Activated CD4-positive, alpha-beta T cell treated with anti-CD3 and anti-CD28 coated beads for 36 hours (primary cell): ENCODE data around the gene CCDC124. TPM values are rescaled to one million over a fixed set of nuclear protein-coding genes. Genes with fewer than 3 reads are reported as not detected.

ENCODE experiments used
- ATAC-seq: fragments of 200-7000 bp; cut with Tn5 transposase; one replicate; pipeline ENCODE4 v1.10.0; 2021; ENCODE audit warnings: mild to moderate bottlenecking, moderate library complexity
- CTCF ChIA-PET: fragments of 350-600 bp; sonication (Branson Sonifier 250); formaldehyde crosslinking; loops from one replicate; lab custom pipeline; 2021; ENCODE audit warnings: antibody characterized with exemption; lab: Charles Lee
- POLR2A ChIA-PET: fragments of 350-600 bp; sonication (Branson Sonifier 250); formaldehyde crosslinking; loops from one replicate; lab custom pipeline; 2021; ENCODE audit warnings: antibody characterized with exemption, inconsistent platforms; lab: Charles Lee
- DNase-seq: peaks from one replicate; pipeline ENCODE4 v3.0.0-alpha.2; 2020
- H3K27ac Mint-ChIP-seq: one replicate; pipeline ENCODE4 v1.8.0; 2021; ENCODE audit warnings: mixed read lengths
- H3K27me3 Mint-ChIP-seq: one replicate; pipeline ENCODE4 v1.8.0; 2021; ENCODE audit warnings: mixed read lengths
- H3K36me3 Mint-ChIP-seq: one replicate; pipeline ENCODE4 v1.8.0; 2021; ENCODE audit warnings: low read depth, mixed read lengths
- H3K4me1 Mint-ChIP-seq: one replicate; pipeline ENCODE4 v1.8.0; 2021; ENCODE audit warnings: mixed read lengths
- H3K4me3 Mint-ChIP-seq: one replicate; pipeline ENCODE4 v1.8.0; 2021; ENCODE audit warnings: mild to moderate bottlenecking, moderate library complexity, mixed read lengths
- H3K9me3 Mint-ChIP-seq: one replicate; pipeline ENCODE4 v1.8.0; 2021; ENCODE audit warnings: low read depth, mixed read lengths
- intact Hi-C, 2 experiments: fragments of 100-400 bp; cut with DNase I in 1 of 2; cut with micrococcal nuclease in 1 of 2; formaldehyde crosslinking; loops; one replicate each; pipeline versions ENCODE4 v1.14.2 to v1.15.1; 2022 to 2024; cut with DNase I, micrococcal nuclease
- total RNA-seq, 2 experiments: library from RNA; stranded (reverse); gene quantifications; one replicate each; pipeline ENCODE4 v1.2.3, GENCODE V29; 2021

The CCDC124 gene
- total RNA-seq, 2 experiments from 2014 or later, result 99.3 to 131 TPM

- peak overlapping the region; percentile 60 for H3K4me3 Mint-ChIP-seq
- CTCF ChIA-PET, result interaction anchor here (0.8 to 1.1 kb wide), 2 partner anchors 10 to 48 kb away, joined by 4 to 5 read pairs; no protein-coding TSS in a partner anchor
- no peaks in the 10 kb centered on the region for H3K9me3 Mint-ChIP-seq
- peaks cover 4% of the 10 kb centered on the region for H3K36me3 Mint-ChIP-seq
- intact Hi-C loops, result loop anchor here (1.0 to 5.0 kb wide), 6 partner anchors 76 to 1084 kb away; partner anchors contain the start of genes SLC5A5 (in 2 of the 2), ARMC6 (in 1 of the 2), IFI30 (in 1 of the 2) and RPL18A (in 1 of the 2)
- no peak overlapping the region for H3K27ac Mint-ChIP-seq
- peaks cover 39% of the 10 kb centered on the region for H3K27me3 Mint-ChIP-seq
- POLR2A ChIA-PET, result interaction anchor here (0.6 to 0.9 kb wide), 3 partner anchors 13 to 329 kb away, joined by 3 to 10 read pairs (median 4); no protein-coding TSS in a partner anchor
- H3K4me1 Mint-ChIP-seq, result peaks cover 52% of the 10 kb centered on the region
- peak; percentile 8 for ATAC-seq
- DNase-seq, result no peak
These were observed 15.7 kb downstream of the CCDC124 start for GRCh38 chr19:17948514-17948900.

GRCh38 chr19:17948931-17949930 is 16.4 kb downstream of the CCDC124 start:
- peaks cover 2% of the 10 kb centered on the region for H3K36me3 Mint-ChIP-seq
- DNase-seq, result peak; percentile 58
- H3K4me3 Mint-ChIP-seq, result peak overlapping the region; percentile 60
- H3K4me1 Mint-ChIP-seq, result peaks cover 52% of the 10 kb centered on the region
- POLR2A ChIA-PET, result interaction anchor here (0.6 kb wide), 2 partner anchors 92 to 328 kb away, joined by 3 to 10 read pairs; no protein-coding TSS in a partner anchor
- peak overlapping the region; percentile 53 for H3K27ac Mint-ChIP-seq
- H3K9me3 Mint-ChIP-seq, result no peaks in the 10 kb centered on the region
- peaks cover 45% of the 10 kb centered on the region for H3K27me3 Mint-ChIP-seq
- CTCF ChIA-PET, result interaction anchor here (0.6 to 1.3 kb wide), 5 partner anchors 11 to 416 kb away, joined by 3 to 5 read pairs (median 3); no protein-coding TSS in a partner anchor
- ATAC-seq, result no peak
- intact Hi-C loops, result loop anchor here (1.0 to 5.0 kb wide), 6 partner anchors 77 to 1083 kb away; partner anchors contain the start of genes SLC5A5 (in 2 of the 2), ARMC6 (in 1 of the 2), IFI30 (in 1 of the 2) and RPL18A (in 1 of the 2)

- ChIA-PET POLR2A (interaction anchor here (0.6 kb wide), 1 partner anchor 419 kb away, joined by 3 read pairs; no protein-coding TSS in a partner anchor), CTCF (interaction anchor here (0.6 to 1.3 kb wide), 3 partner anchors 45 to 415 kb away, joined by 3 read pairs; no protein-coding TSS in a partner anchor)
- DNase-seq, result no peak
- ATAC-seq, result no peak
- peaks cover 52% of the 10 kb centered on the region for H3K4me1 Mint-ChIP-seq
- intact Hi-C loops, result loop anchor here (2.0 to 5.0 kb wide), 5 partner anchors 78 to 1082 kb away; partner anchors contain the start of genes SLC5A5 (in 2 of the 2), ARMC6 (in 1 of the 2), IFI30 (in 1 of the 2) and SUGP2 (in 1 of the 2)
- no peaks in the 10 kb centered on the region for H3K36me3 Mint-ChIP-seq
- H3K27ac Mint-ChIP-seq, result no peak overlapping the region
- H3K4me3 Mint-ChIP-seq, result peak overlapping the region; percentile 52
- H3K27me3 Mint-ChIP-seq, result peaks cover 48% of the 10 kb centered on the region
- H3K9me3 Mint-ChIP-seq, result no peaks in the 10 kb centered on the region
These were observed 17.1 kb downstream of the CCDC124 start for GRCh38 chr19:17949956-17950309.

GRCh38 chr19:17950310-17951156 is 17.7 kb downstream of the CCDC124 start:
- ChIA-PET POLR2A (interaction anchor here (0.6 kb wide), 1 partner anchor 420 kb away, joined by 3 read pairs; no protein-coding TSS in a partner anchor), CTCF (interaction anchor here (0.6 to 1.3 kb wide), 4 partner anchors 44 to 415 kb away, joined by 3 to 6 read pairs (median 3); no protein-coding TSS in a partner anchor)
- ATAC-seq, result no peak
- Mint-ChIP-seq H3K27ac (peak overlapping the region; percentile 16), H3K4me1 (peaks cover 52% of the 10 kb centered on the region), H3K27me3 (peaks cover 48% of the 10 kb centered on the region), H3K36me3 (no peaks in the 10 kb centered on the region), H3K9me3 (no peaks in the 10 kb centered on the region), H3K4me3 (peak overlapping the region; percentile 52)
- DNase-seq, result peak; percentile 61
- intact Hi-C loops, result no loop called here

GRCh38 chr19:17951157-17951989 is 18.6 kb downstream of the CCDC124 start:
- DNase-seq, result no peak
- H3K36me3 Mint-ChIP-seq, result no peaks in the 10 kb centered on the region

GRCh38 chr19:17951990-17952976 is 19.5 kb downstream of the CCDC124 start:
- intact Hi-C loops, result no loop called here
- CTCF ChIA-PET, result interaction anchor here (1.4 kb wide), 1 partner anchor 93 kb away, joined by 3 read pairs; the partner anchor contains the start of gene RPL18A
- ATAC-seq, result no peak
- POLR2A ChIA-PET, result no interaction called here
- no peaks in the 10 kb centered on the region for H3K36me3 Mint-ChIP-seq
- no peak for DNase-seq
- peaks cover 38% of the 10 kb centered on the region for H3K4me1 Mint-ChIP-seq
- H3K4me3 Mint-ChIP-seq, result no peak overlapping the region
- H3K9me3 Mint-ChIP-seq, result no peaks in the 10 kb centered on the region
- H3K27ac Mint-ChIP-seq, result no peak overlapping the region
- peaks cover 50% of the 10 kb centered on the region for H3K27me3 Mint-ChIP-seq

More at GRCh38 chr19:17951157-17951989, 18.6 kb downstream of the CCDC124 start:
- intact Hi-C loops, result no loop called here
- H3K27me3 Mint-ChIP-seq, result peaks cover 48% of the 10 kb centered on the region
- peak overlapping the region; percentile 52 for H3K4me3 Mint-ChIP-seq
- ATAC-seq, result no peak
- no peak overlapping the region for H3K27ac Mint-ChIP-seq
- H3K4me1 Mint-ChIP-seq, result peaks cover 45% of the 10 kb centered on the region
- no peaks in the 10 kb centered on the region for H3K9me3 Mint-ChIP-seq
- ChIA-PET CTCF (interaction anchor here (0.6 to 1.4 kb wide), 2 partner anchors 92 to 298 kb away, joined by 3 to 6 read pairs; partner anchors contain the start of gene RPL18A), POLR2A (interaction anchor here (0.5 kb wide), 1 partner anchor 489 kb away, joined by 3 read pairs; no protein-coding TSS in a partner anchor)

- Mint-ChIP-seq H3K27ac (no peak overlapping the region), H3K36me3 (no peaks in the 10 kb centered on the region), H3K27me3 (peaks cover 56% of the 10 kb centered on the region), H3K9me3 (no peaks in the 10 kb centered on the region), H3K4me3 (no peak overlapping the region), H3K4me1 (peaks cover 35% of the 10 kb centered on the region)
- no peak for DNase-seq
- no peak for ATAC-seq
- intact Hi-C loops, result no loop called here
- CTCF ChIA-PET, result interaction anchor here (0.5 to 3.9 kb wide), 5 partner anchors 8 to 185 kb away, joined by 4 to 10 read pairs (median 4); partner anchors contain the start of gene CCDC124
- POLR2A ChIA-PET, result no interaction called here
These were observed 20.5 kb downstream of the CCDC124 start for GRCh38 chr19:17953316-17953801.

- Mint-ChIP-seq H3K36me3 (no peaks in the 10 kb centered on the region), H3K27ac (no peak overlapping the region), H3K27me3 (peaks cover 54% of the 10 kb centered on the region), H3K9me3 (no peaks in the 10 kb centered on the region), H3K4me1 (peaks cover 33% of the 10 kb centered on the region), H3K4me3 (no peak overlapping the region)
- POLR2A ChIA-PET, result no interaction called here
- CTCF ChIA-PET, result interaction anchor here (0.5 to 3.9 kb wide), 7 partner anchors 8 to 184 kb away, joined by 4 to 10 read pairs (median 4); partner anchors contain the start of gene CCDC124
- no peak for DNase-seq
- ATAC-seq, result no peak
- intact Hi-C loops, result no loop called here
These were observed 21.1 kb downstream of the CCDC124 start for GRCh38 chr19:17953869-17954268.

GRCh38 chr19:17954401-17954800 is 21.6 kb downstream of the CCDC124 start:
- intact Hi-C loops, result no loop called here
- no peaks in the 10 kb centered on the region for H3K9me3 Mint-ChIP-seq
- POLR2A ChIA-PET, result no interaction called here
- no peak overlapping the region for H3K27ac Mint-ChIP-seq
- no peak for DNase-seq
- ATAC-seq, result no peak
- H3K4me1 Mint-ChIP-seq, result peaks cover 28% of the 10 kb centered on the region
- peaks cover 49% of the 10 kb centered on the region for H3K27me3 Mint-ChIP-seq
- no peaks in the 10 kb centered on the region for H3K36me3 Mint-ChIP-seq
- H3K4me3 Mint-ChIP-seq, result no peak overlapping the region
- CTCF ChIA-PET, result interaction anchor here (0.7 to 3.9 kb wide), 5 partner anchors 9 to 90 kb away, joined by 4 to 10 read pairs (median 4); partner anchors contain the start of gene CCDC124
